GM19463 (cell line): Measurements from ENCODE around the gene ZNF277.

Experiments
- ATAC-seq: cut with Tn5 transposase; IDR thresholded peaks from one replicate; pipeline ENCODE4 v1.9.1; 2021; ENCODE audit warnings: mild to moderate bottlenecking, moderate library complexity; ENCODE audit not compliant: unreplicated experiment

The ZNF277 gene

GRCh38 chr7:112183266-112183665, 23.2 kb upstream of the ZNF277 start:
- no peak for ATAC-seq

- ATAC-seq = no peak
These were observed 22.0 kb upstream of the ZNF277 start for GRCh38 chr7:112184455-112184854.

DNA sequence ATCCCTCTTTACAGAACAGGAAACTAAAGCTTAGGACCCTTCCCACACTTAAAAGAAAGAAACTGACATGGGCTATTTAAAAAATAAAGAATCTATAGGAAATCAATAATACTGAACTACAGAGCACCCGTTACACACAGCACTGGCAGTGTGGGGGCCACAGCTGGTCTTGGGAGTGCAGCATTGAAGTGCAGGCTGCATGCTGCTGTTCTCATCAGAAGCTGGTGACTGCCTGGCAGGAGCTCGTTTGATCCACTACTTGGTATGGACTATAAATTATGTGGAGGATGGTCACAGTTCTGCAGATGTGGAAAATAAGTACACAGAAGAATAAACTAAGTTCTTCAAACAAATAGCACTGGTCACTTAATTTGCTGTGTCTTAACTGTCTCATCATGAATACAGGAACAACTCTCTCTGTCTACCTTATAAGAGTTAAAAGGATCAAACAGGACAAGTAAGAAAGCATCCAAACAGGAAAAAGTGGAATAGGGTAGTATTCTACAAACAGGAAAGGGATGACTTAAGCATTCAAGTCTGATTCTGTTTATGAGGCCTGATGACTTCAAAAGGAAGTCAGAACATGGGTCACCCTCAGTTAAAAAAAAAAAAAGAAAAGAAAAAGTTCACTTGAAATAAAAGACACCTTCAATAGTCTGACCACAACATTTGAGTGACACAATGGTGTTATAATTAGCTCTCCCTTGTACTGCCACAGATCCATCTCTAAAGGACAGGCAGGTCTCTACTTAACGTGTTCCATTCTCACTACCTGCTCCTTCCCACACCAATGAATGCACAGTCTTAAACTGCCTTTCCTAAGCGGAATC, 21.3 kb upstream of the ZNF277 start:
- ATAC-seq = no peak

GRCh38 chr7:112186300-112186699, 20.2 kb upstream of the ZNF277 start:
- no peak for ATAC-seq

DNA sequence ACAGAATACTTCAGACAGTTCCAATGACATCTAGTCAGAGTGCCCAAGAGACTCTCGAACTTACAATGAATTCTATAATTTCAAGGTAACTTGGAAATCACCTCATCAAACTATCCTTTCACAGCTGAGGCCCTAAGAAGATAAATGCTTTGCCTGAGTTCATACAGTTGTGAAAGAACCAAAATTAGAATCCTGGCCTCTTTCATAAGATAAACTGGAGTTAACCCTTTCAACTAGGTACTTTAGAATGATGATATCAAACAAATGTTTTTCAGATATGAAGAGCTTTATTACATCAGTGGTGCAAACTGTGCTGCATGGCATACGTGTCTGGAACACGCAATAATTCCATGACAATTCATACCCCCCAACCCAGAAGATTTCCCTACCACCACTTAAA, 18.2 kb upstream of the ZNF277 start:
- no peak for ATAC-seq

- ATAC-seq = no peak
These were observed 16.8 kb upstream of the ZNF277 start for GRCh38 chr7:112189691-112190090.

DNA sequence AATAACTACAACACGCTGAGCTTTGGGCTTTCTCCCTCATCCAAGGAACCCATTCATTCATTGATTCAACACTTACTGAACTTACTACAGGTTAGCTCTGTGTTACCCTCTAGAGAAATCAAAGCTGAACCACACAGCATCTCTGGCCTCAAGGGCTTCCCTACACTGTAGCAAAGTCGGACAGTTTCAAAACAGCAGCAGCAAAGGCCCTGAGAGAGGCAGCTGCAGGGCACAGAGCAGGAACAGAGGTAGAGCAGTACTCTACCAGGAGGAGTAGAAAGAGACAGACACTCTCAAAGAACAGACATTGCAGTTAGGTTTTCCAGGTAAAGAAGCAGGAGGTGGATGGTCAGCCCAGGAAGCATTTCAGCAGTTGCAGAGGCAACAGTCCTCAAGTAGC, 16.4 kb upstream of the ZNF277 start:
- ATAC-seq = no peak

- ATAC-seq = no peak
These were observed 14.0 kb upstream of the ZNF277 start for GRCh38 chr7:112192236-112193154.

DNA sequence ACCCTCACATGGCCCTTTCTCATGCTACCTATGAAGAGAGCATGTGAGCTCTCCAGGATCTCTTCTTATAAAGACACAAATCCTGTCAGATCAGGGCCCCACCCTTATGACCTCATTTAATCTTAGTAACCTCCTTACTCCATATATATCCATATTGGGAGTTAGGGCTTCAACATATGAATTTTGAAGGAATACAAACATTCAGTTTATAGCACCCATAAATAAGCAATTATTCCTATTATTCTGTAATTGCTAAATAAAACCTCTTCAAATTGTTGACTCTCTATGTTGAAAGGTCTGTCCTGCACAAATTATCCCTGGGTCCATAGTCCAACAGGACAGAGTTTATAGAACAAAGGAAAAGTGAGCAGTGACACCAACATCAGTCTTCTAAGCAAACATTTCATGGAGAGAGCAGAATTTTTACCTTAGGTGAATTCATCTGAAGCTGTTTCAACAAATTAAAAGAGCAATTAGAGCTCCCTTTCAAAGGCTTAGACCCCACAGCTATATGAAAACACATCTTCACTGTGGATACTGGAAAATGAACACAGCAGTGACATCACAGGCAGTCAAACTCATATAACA, 12.5 kb upstream of the ZNF277 start:
- ATAC-seq = no peak

- ATAC-seq = no peak
These were observed 10.8 kb upstream of the ZNF277 start for GRCh38 chr7:112195717-112196116.

DNA sequence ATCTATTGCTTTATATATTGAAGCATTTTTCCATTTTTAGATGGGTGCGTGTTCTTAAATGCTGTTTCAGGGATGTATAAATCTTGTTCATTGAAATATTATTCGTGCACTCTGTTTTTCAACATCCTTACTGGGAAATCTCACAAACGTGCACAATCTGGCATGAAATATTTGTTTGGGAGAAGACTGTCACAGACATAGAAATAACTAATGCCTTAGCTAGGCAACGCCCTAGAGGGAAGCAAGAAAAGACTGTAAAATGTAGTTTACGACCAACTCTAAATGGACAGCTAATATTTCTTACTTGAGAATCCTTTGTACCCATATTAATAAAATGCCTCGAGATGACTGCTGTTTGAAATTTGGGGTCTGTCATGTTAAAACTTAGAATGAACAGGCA, 9.2 kb upstream of the ZNF277 start:
- ATAC-seq = no peak

- ATAC-seq = no peak
These were observed 7.3 kb upstream of the ZNF277 start for GRCh38 chr7:112199035-112199655.

GRCh38 chr7:112199672-112200071, 6.8 kb upstream of the ZNF277 start:
- no peak for ATAC-seq

DNA sequence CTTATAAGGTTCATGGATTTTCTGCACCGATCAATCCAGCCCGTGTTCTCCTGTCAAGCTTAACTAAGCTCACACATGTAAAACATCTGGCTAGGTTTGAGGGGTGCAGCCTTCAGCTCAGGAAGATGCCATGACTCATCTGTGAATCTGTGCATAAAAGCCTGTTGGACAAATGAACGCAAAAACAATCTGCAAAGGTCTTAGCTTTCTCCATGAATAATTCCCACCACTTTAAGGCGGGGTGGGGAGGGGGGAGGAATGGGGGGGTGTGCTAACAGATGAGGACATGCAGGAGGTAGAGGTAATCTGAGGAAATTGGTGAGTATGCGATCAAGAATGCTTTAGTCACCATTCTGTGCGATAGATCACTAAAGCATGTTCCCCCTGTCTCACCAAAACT, 5.1 kb upstream of the ZNF277 start:
- no peak for ATAC-seq

DNA sequence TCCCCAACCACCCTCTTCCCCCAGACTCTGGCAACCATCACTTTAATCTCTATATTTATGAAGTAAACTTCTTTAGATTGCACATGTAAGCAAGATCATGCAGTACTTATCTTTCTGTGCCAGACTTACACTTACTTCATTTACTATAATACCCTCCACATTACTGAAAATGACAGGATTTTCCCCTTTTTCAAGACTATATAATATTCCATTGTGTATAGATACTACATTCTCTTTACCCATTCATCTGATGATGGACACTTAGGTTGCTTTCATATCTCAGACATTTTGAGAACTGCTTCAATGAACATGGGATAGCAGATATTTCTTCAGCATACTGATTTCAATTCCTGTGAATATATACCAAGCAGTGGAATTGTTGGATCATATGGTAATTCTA, 4.7 kb upstream of the ZNF277 start:
- no peak for ATAC-seq

DNA sequence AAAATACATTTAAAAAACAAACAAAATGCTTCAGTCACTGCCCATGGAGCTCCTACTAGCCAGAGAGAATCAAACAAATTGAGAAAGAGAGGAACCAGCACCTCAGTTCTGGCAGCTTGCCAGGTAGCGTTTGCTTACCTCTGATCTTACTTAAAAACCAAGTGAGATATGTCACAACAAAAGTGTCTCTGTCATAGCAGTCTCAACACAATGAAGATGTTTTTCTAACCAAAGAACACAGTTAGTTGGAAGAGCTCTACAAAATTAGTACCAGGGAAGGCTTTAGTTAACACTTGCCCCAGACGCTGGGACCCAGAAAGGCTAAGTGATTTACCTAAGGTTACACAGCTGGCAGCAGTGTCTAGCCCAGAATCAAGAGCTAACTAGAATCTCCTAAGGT, 3.7 kb upstream of the ZNF277 start:
- ATAC-seq = no peak

- no peak for ATAC-seq
These were observed 3.1 kb upstream of the ZNF277 start for GRCh38 chr7:112203365-112203739.

GRCh38 chr7:112204499-112205342, 1.8 kb upstream of the ZNF277 start:
- no peak for ATAC-seq

DNA sequence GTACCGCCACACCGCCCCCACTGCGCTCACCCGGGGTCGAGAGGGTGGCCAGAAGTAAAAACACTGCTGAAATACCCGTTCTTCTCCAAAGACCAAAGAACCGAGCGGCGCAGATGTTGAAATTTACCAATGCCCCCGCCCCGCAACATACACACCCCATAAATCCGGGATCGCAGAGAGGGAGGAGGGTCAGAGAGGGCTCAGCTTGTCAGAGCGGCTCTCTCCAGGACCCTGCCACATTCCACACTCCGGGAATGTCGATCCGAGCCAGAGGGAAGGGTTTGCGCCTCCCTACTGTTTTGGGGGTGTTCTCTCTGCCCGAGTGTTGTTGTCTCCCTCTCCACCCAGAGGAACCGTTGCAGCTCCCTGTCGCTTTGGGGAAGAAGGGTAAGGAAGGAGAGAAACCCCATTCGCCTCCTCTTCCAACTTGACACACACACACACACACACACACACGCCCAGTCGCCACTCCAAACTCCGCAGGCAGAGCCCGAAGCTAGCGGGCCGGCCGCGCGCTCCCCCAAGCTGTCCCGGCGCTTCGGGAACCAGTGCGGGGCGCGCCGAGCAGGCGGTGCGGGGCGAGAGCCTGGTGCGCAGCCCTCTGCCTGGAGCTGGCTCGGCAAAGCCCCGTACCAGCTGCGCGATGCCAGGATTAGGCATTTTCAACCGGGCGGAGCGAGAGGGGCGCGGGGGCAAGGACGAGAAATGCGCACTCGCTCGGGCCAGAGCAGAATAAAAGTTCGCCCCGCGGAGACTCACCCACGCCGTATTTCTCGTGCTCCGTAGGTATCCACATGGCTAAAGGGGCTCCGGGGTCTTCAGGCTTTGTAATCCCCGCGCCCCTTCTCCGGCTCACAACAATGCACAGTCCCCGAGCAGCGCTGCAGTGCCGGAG, 905 bp upstream of the ZNF277 start:
- ATAC-seq = peak; percentile 3
